DMS153 treated with DMSO at 0.1 percent for 48 hours (cell line): ENCODE measurements around the gene TST.

Source experiments
- DNase-seq: peaks from one replicate; lab custom pipeline; 2025; ENCODE audit not compliant: unreplicated experiment; lab: John Stamatoyannopoulos, UW

The TST gene

DNA sequence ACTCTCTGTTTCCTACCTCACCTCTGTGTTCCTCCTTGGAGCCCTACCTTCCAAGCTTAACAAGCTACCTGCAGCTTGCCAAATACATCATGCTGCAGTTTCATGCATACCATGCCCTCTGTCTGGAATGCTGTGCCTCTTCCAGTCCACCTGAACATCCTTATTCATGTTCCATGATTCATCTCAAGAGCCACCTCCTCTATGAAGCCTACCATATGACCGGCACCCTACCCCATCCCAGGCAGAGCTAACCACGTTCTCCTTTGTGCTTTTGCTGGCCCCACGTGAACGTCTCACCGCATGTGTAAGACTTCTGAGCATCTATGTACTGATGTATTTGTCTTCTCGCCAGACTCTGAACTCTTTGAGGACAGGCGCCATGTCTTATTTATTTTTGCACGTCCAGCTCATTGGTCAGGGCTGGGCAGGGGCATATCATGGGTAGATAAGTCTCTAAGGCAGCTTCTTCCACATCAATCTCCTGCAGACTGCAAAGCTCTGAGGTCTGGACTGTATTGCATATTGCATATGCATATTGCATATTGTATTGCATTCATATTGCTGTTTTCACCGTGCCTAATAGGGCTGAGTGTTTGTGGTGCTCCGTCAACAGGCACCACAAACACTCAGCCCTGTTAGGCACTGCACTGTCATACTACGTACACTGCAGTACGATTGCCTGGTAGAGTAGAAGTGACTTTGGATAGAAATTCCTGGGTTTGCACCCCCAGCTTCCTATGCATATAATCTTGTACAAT, 31.0 kb downstream of the TST start:
- no peak for DNase-seq

DNA sequence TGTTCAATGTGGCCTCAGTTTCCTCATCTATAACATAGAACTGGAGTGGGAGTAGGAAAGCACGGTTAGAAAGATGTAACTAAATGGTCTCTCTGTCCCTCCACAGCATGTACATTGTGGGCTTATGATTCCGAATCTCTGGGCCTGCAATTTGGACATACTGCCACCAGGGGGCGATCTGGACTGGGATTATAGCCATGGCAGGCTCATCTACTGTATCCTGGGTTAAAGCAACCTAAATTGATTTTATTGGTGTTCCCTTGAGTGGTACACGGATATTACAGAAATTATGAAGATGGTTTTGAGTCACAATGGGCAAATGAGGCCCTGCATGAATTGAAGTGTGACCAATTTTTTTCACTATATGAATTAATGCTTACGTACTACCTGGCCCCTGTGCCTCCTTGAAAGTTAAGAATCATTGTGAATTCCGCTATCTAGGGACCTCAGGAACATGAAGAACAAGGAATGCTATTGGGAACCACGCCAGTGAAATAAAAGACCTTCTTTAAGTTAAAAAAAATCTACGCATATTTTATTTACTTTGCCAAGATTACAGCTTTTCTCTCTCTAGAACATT, 32.9 kb downstream of the TST start:
- DNase-seq: no peak

DNA sequence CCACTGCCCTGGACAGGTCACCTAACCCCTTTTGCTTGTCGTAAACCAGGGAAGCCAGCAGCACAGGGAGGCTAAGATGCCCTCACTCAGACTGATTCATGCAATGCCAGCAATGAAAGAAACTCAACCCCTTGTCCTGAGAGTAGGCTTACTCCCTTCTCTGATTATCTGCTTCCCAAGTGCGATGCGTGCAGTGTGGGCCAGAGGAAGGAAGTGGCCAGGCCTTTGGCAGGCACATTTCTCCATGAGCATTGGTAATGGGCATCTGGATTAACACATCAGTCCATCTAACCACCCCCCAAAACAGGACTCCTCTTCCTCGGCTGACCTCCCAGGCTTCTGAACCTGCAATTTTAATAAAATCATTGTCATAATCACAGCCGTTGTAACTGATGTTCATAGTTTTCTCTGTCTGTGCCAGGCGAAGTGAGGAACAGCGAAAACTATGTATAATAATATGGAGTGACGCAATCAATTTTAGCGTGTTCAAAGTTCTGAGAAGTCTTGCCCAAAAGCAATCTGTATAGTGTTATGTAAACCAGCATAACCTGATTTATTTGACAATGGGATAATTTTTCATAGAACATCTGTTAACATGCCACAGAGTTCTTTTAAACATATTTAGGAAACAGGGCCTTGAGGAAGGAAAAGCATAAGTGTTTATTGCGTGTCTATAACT, 33.9 kb downstream of the TST start:
- no peak for DNase-seq

DNA sequence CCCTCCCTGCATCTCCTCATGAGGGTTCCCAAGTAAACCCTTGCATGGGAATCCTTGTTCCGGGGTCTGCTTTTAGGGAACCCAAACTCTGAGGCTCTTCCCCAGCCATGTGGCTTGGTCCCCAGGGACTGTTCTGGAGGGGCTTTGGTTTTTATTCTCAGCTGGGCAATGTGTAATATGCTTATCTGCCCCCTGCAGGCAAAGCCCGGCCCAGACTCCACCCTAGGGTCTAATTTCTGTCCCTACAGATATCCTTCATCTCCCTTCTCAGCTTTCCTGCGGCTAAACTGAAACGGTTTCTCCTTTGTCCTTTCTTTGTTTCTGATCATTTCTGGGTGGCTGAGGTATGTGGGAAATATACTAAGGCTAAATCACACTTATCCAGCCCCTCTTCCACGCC, 37.1 kb downstream of the TST start:
- no peak for DNase-seq

DNA sequence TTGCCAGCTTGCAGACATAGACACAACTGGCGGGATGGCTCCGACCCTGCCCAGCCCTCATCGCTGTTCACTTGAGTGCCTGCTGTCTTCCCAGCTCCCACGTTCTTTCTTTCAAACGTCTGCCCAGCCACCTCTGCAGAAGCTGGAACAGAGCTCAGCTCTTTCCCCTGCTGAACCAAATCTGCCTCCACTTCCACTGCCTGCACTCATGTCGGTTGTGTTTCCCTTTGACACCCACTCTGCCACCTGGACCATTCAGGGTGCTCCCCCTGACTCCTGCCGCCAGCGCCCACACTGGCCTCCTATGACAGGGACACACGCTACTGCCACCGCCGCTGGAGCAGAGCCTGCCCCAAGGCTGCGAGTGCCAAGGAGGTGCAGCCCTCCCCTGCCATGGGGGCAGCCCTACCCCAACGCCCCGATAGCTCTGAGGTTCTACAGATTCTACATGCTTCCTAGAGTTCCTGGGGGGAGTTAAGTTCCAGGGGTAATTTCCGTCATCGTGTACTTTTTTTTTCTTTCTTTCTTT, 37.9 kb downstream of the TST start:
- DNase-seq: no peak

DNA sequence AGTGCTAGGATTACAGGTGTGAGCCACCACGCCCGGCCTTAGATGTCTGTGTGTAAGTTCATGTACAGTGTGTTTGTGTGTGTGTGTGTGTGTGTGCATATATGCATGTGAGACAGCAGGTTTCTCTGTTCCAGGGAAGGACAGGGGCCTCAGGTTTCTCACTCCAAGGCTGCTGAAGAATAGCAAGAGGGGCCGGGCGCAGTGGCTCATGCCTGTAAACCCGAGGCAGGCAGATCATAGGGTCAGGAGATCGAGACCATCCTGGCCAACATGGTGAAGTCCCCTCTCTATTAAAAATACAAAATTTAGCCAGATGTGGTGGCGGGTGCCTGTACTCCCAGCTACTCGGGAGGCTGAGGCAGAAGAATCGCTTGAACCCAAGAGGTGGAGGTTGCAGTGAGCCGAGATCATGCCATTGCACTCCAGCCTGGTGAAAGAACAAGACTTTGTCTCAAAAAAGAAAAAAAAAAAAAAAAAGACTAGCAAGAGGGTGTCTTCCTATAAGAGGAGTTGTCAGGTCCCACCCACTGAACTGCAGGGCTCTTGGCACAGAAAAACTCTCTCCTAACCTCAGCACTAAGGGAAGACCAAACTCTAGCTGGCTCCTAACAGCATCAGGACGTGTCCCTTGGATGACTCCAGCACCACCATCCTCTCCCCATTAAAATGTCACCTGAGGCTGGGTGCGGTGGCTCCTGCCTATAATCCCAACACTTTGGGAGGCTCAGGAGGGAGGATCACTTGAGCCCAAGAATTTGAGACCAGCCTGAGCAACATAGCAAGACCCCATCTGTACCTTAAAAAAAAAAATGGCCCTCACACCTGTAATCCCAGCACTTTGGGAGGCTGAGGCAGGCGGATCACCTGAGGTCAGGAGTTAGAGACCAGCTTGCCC, 40.0 kb downstream of the TST start:
- no peak for DNase-seq

DNA sequence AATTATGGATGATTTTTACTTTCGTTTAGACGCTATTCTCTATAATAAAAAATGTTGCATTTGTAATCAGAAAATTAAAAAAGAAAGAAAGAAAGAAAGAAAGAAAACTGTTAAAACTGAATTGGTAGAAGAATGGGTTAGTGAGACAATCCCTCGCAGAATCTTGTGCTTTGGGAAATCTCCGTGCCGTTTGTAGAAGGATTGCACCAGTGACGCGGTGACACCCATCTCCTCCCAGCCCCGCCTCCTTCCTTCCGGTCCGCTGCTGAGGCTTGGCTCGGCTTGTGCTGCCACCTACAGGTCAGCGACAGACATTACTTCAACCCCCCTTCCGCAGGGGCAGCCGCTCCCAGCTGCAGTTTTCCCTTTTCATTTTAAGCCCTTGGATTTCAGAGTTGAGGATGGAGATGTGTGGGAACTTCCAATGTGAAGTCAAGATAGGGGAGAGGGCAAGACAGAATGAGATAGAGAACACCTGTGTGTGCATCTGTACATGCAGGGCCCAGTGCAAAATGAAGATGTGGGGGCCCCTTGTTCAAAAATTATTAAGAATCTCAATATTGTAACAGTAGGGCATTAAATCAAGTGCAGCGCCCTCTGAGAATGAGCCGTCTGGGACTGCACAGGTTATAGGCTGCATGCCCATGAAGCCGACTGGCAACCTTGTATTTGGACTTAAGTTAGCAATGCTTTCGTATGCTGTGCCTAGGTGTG, 41.1 kb downstream of the TST start:
- peak; percentile 71 for DNase-seq

DNA sequence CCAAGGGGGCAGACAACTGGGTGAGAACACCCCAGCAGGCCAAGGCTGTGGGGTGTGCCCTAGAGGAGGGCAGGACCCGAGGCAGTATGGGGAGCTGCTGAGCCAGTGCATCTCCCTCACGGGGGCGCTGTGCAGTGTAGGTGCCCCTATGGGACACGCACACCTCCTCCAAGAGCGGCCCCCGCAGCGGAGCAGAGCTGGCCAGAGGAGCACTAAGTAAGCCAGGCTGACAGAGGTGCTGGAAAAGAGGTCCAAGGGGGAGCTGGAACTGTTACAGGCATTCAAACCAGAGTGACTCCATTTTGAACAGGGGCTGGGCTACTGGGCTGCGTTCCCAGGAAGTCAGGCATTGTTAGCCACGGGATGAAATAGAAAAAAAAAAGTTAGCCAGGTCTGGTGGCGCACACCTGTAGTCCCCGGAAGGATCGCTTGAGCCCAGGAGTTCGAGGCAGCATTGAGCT, 41.8 kb downstream of the TST start:
- DNase-seq: peak; percentile 46

DNA sequence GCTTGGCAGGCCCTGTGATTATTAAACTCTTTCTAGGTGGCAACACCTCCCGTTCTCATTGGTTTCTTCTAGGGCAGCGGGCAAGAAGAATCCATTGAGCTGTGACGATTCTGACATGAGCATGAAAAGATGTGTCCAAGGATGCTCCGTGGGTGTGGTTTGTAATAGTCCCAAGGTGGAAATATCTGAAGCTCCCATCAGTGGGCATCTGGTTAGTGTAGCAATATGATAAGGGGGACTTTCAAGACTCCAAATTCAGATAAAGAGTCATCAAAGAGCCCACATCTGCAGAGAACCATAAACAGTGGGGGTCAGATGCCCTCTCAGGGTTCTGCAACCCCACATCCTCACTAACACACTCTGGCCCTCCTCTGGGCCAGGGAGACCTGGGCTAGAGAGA, 42.6 kb downstream of the TST start:
- DNase-seq: no peak

DNA sequence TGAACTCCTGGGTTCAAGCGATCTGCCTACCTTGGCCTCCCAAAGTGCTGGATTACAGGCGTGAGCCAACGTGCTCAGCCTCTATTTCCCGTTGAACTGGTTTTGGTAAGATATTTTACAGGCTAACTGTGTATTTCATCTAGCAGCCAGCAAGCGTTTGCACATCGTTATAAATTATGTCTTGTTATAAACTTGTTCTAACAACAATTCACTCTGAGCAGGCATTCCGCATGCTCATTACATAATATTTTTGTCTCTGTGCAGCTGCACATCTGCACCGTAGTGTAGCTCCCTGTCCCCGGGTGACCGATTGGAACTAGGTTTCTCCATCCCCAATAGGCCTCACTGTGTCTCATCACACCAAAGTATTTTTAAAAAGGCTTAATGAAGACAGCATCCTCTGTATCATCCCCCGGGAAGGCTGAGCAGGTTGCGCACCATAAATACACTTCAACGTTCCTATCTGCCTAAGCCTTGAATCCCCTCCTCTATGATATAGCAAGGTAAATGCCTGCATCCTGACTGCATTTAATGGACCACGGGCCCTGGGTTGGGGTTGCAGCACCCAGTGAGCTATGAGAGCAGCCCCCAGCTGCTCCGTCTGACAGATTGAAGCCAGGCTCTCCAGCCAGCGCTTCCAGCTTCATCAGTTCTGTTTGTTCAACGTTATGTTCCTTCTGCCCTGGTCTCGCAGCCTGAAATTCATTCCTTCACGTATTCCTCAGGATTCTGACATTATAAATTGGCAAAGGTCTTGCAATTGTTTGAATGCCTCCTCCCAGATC, 47.7 kb downstream of the TST start:
- peak; percentile 6 for DNase-seq

DNA sequence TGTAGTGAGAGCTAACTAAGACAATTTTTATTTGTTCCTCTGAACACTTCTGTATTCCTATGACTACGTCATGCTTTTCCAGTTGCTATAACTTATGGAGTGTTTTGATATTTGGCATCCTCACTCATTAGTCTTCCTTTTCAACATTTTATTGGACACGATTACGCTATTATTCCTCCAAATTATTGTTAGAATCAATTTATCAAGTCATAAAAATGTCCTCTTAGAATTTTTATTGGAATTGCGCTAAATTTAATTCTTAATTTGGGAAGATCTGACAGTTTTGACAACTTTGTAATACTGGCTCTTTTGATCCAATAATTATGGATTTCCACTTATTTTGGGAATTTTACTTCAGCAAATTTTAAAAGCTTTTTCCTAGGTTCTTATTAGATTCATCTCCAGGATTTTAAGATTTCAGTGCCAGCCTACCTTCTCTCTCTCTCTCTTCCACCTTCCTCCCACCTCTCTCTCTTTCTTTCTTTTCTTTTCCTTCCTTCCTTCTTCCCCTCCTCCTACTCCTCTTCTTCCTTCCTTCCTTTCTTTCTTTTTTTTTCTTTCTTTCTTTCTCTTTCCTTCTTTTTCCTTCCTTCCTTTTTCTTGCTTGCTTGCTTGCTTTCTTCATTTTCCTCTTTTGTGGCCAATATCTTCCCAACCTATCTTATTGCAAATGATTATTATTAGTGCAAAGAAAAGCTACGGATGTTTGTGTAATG, 50.8 kb downstream of the TST start:
- DNase-seq: no peak

DNA sequence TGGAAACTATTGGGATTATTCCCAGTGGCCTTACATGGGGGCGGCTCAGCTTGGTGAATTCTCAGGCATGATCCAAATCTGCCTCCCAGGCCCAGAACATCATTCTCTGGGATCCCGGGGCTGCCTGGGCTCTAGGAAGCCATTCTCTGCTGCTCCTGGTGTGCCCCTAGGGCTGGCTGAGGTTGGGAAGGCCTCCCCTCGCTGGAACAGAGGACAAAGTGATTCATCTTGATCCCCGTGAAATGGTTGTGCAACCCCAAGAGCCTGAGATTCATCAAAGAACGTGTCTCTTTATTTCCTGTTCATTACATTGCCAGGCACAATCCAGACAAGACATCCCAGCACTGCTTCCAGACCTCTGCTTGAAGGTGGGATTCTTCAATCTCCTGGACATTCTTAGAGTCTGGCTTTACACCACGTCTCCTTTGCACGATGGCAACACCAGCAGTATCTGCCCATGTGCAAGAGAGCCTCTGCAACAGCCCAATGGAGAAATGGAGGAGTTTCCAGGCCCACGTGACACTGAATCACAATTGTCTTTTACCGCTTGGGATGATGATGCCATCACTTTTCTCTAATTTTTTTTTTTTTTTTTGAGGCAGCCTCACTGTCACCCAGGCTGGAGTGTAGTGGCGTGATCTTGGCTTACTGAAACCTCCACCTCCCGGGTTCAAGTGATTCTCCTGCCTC, 52.3 kb downstream of the TST start:
- no peak for DNase-seq

DNA sequence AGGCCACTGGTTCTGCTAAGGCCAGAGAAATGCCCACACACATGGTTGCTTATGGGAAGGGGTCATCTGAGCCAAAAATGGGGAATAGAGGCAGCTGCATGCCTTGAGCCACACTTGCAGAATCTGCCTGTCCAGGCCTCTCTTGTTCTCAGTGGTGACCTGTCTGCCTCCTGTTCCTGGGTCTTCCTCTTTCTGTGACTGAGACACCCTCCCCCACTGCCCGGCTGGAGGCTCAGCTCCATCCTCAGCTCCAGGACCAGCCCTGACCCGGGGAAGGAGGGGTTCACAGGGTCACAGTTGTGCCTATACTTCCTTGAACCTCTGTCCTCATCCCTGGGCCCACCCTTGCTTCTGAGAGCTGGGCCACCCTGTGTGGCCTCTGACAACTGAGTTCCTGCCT, 53.6 kb downstream of the TST start:
- no peak for DNase-seq

DNA sequence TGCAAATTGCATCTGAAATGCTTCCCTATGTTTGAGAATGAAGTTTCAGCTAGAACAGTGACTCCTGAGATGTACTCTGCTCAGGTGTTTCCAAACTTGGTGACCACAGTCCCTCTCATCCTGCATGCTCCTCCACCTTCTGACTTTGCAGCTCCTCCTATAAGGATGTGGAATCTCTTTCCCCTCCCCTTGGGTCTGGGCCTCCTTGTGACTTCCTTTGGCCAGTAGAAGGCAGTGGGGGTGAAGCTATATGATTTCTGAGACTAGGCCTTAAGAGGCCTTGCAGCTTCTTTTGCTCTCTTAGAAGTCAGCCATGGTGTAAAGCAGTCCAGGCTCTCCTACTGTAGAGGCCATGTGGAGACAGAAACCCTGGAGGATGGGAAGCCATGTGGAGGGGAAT, 55.1 kb downstream of the TST start:
- no peak for DNase-seq

DNA sequence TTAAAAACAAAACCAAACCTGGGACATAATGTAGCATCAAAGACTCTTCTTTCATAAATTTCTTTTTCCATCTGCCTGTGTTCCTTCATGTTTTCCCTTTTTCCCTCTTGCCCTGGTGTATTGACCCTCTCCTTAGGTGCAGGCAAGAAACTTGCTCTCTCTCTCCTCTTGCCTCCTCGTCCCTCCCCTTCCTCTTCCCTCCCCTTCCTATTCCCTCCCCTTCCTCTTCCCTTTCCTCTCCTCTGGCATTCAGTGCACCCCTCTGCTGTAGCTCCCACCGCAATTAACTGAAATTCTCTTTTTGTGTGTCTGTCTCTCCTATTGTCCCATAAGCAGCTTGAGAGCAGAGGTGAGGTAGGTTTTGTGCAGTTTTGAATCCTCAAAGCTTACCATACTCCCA, 55.9 kb downstream of the TST start:
- no peak for DNase-seq

DNA sequence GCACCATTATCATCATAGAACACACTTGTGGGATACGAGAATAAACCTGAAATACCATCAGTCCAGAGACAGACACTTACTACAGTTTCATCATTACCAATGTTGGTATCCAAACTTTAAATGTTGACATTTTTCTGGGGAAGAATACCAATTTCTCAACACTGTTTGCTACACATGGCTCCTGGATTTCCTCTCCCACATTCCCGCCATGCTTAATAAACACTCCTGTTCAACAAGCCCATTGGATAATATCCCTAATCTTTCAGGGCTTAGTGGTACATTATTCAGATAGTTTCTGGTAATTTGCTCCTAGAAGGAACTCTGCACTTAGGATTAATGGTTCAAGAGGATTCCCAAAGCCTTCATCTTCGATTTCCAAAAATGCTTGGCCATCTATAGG, 57.6 kb downstream of the TST start:
- no peak for DNase-seq
